Glutamatergic neuron (in vitro differentiated cells): ENCODE data around the gene ATP8A2. TPM values are rescaled to one million over a fixed set of nuclear protein-coding genes. Genes with fewer than 3 reads are reported as not detected.

ENCODE experiments used
- DNase-seq: peaks from one replicate; pipeline ENCODE4 v3.0.0; 2022
- H3K27ac Mint-ChIP-seq: one replicate; pipeline ENCODE4 v1.8.0; 2020; ENCODE audit warnings: mild to moderate bottlenecking, mixed read lengths, inconsistent platforms; ENCODE audit not compliant: unreplicated experiment
- H3K27me3 Mint-ChIP-seq: one replicate; pipeline ENCODE4 v1.8.0; 2020; ENCODE audit warnings: mild to moderate bottlenecking, moderate library complexity, mixed read lengths, inconsistent platforms; ENCODE audit not compliant: unreplicated experiment
- H3K36me3 Mint-ChIP-seq: one replicate; pipeline ENCODE4 v1.8.0; 2020; ENCODE audit warnings: mild to moderate bottlenecking, mixed read lengths, inconsistent platforms; ENCODE audit not compliant: unreplicated experiment
- H3K4me1 Mint-ChIP-seq: one replicate; pipeline ENCODE4 v1.8.0; 2020; ENCODE audit warnings: mild to moderate bottlenecking, low read depth, mixed read lengths, inconsistent platforms; ENCODE audit not compliant: unreplicated experiment
- H3K4me3 Mint-ChIP-seq: one replicate; pipeline ENCODE4 v1.8.0; 2020; ENCODE audit warnings: mild to moderate bottlenecking, mixed read lengths, inconsistent platforms; ENCODE audit not compliant: unreplicated experiment
- H3K9me3 Mint-ChIP-seq: one replicate; pipeline ENCODE4 v1.8.0; 2020; ENCODE audit warnings: mild to moderate bottlenecking, moderate library complexity, mixed read lengths, inconsistent platforms; ENCODE audit not compliant: unreplicated experiment
- total RNA-seq: library from RNA; stranded (reverse); fragmentation: NEBNext Ultra II Directional; extraction: Animal tissue kit (Norgen Biotek cat#: 25700); gene quantifications from one replicate; pipeline ENCODE4 v1.2.1, GENCODE V29; 2021; ENCODE audit not compliant: unreplicated experiment
- TF ChIP-seq, protein P1 (sequence below): fragments of 200-600 bp; sonication (generic); IDR thresholded peaks from one replicate; pipeline ENCODE4 v1.5.0; 2021; ENCODE audit not compliant: partially characterized antibody, unreplicated experiment

The ATP8A2 gene
- total RNA-seq, 1 donor from 2014 or later: 70.1 TPM

- H3K4me1 Mint-ChIP-seq: peaks cover 3% of the 10 kb centered on the region
- no peaks in the 10 kb centered on the region for H3K27me3 Mint-ChIP-seq
- H3K36me3 Mint-ChIP-seq: no peaks in the 10 kb centered on the region
- DNase-seq: no peak
- no peak overlapping the region for H3K4me3 Mint-ChIP-seq
- TF ChIP-seq, protein P1, sequence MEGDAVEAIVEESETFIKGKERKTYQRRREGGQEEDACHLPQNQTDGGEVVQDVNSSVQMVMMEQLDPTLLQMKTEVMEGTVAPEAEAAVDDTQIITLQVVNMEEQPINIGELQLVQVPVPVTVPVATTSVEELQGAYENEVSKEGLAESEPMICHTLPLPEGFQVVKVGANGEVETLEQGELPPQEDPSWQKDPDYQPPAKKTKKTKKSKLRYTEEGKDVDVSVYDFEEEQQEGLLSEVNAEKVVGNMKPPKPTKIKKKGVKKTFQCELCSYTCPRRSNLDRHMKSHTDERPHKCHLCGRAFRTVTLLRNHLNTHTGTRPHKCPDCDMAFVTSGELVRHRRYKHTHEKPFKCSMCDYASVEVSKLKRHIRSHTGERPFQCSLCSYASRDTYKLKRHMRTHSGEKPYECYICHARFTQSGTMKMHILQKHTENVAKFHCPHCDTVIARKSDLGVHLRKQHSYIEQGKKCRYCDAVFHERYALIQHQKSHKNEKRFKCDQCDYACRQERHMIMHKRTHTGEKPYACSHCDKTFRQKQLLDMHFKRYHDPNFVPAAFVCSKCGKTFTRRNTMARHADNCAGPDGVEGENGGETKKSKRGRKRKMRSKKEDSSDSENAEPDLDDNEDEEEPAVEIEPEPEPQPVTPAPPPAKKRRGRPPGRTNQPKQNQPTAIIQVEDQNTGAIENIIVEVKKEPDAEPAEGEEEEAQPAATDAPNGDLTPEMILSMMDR: no peak
- no peaks in the 10 kb centered on the region for H3K9me3 Mint-ChIP-seq
- H3K27ac Mint-ChIP-seq: no peak overlapping the region
Measured at GRCh38 chr13:25803641-25804040, 431.9 kb downstream of the ATP8A2 start.

- Mint-ChIP-seq H3K36me3 (no peaks in the 10 kb centered on the region), H3K4me3 (no peak overlapping the region), H3K9me3 (no peaks in the 10 kb centered on the region), H3K27ac (no peak overlapping the region), H3K27me3 (no peaks in the 10 kb centered on the region), H3K4me1 (peaks cover 9% of the 10 kb centered on the region)
- TF ChIP-seq, protein P1: no peak
- no peak for DNase-seq
Measured at GRCh38 chr13:25806264-25806974, 434.6 kb downstream of the ATP8A2 start.

DNA sequence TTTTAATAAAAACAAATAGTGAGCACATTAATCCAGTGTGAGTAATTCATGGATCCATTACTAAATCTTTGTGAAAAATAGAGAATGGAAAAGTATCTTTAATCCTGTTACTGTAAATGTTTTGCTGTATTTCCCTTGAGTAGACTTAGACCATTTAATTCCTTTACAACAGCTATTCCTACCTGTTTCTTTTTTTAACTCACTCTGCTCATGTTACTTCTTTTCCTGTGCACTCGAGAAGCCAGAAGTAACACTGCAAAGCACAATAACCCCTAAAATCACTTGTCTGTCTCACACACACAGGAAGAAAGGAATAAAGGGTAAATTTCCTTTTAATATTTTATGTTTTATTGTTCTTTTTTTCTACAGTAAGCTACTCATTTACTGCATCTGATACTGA lies 435.8 kb downstream of the ATP8A2 start:
- Mint-ChIP-seq H3K9me3 (no peaks in the 10 kb centered on the region), H3K4me1 (peaks cover 9% of the 10 kb centered on the region), H3K36me3 (peaks cover 5% of the 10 kb centered on the region), H3K27me3 (no peaks in the 10 kb centered on the region), H3K27ac (no peak overlapping the region), H3K4me3 (no peak overlapping the region)
- no peak for DNase-seq
- TF ChIP-seq, protein P1: no peak

GRCh38 chr13:25811506-25811905 lies 439.7 kb downstream of the ATP8A2 start:
- no peak for DNase-seq
- Mint-ChIP-seq H3K4me1 (peaks cover 9% of the 10 kb centered on the region), H3K4me3 (no peak overlapping the region), H3K9me3 (no peaks in the 10 kb centered on the region), H3K27ac (no peak overlapping the region), H3K36me3 (peaks cover 5% of the 10 kb centered on the region), H3K27me3 (no peaks in the 10 kb centered on the region)
- TF ChIP-seq, protein P1: no peak

- Mint-ChIP-seq H3K27me3 (no peaks in the 10 kb centered on the region), H3K27ac (no peak overlapping the region), H3K36me3 (peaks cover 5% of the 10 kb centered on the region), H3K4me3 (no peak overlapping the region), H3K4me1 (peaks cover 14% of the 10 kb centered on the region), H3K9me3 (no peaks in the 10 kb centered on the region)
- no peak for DNase-seq
- TF ChIP-seq, protein P1: no peak
Measured at GRCh38 chr13:25816239-25816638, 444.5 kb downstream of the ATP8A2 start.
